Natural killer cell (primary cell): Measurements from ENCODE around the gene CCDC30. TPM values are rescaled to one million over a fixed set of nuclear protein-coding genes. Genes with fewer than 3 reads are reported as not detected.
A peak's percentile ranks its signal among the peaks of the same experiment; 100 is the strongest.

Experiments used
- ATAC-seq, 3 donors: fragments of 150-1000 bp in 2 of 3; fragments of 200-7000 bp in 1 of 3; cut with Tn5 transposase; 1 replicate in 1 of 3; 2 replicates in 2 of 3; pipeline ENCODE4 v1.10.0; 2021; ENCODE audit warnings: mild to moderate bottlenecking in 2 of 3, moderate library complexity in 2 of 3
- DNase-seq, 2 donors: peaks; one replicate each; pipeline versions ENCODE4 v3.0.0 to v3.0.0-alpha.2; 2013 to 2021; ENCODE audit warnings: mixed read lengths in 1 of 2
- H3K27ac ChIP-seq: one replicate; pipeline ENCODE4 v1.5.1; 2013; ENCODE audit warnings: mild to moderate bottlenecking, low read length
- H3K27me3 ChIP-seq: one replicate; pipeline ENCODE4 v1.6.1; 2013; ENCODE audit warnings: low read length; ENCODE audit not compliant: control insufficient read depth, insufficient read depth
- H3K36me3 ChIP-seq: one replicate; pipeline ENCODE4 v1.6.1; 2013; ENCODE audit warnings: low read length; ENCODE audit not compliant: control insufficient read depth, insufficient read depth
- H3K4me1 ChIP-seq: one replicate; pipeline ENCODE4 v1.6.1; 2013; ENCODE audit warnings: low read length; ENCODE audit not compliant: control insufficient read depth, insufficient read depth
- H3K4me3 ChIP-seq: one replicate; pipeline ENCODE4 v1.5.1; 2013; ENCODE audit warnings: low read length
- H3K9me3 ChIP-seq: one replicate; pipeline ENCODE4 v1.6.1; 2013; ENCODE audit warnings: low read length; ENCODE audit not compliant: control insufficient read depth, insufficient read depth
- H3K27ac Mint-ChIP-seq, 2 donors: one replicate each; pipeline ENCODE4 v1.8.0; 2022; ENCODE audit warnings: mild to moderate bottlenecking in 2 of 2, mixed read lengths in 2 of 2, moderate library complexity in 1 of 2
- H3K27me3 Mint-ChIP-seq, 2 donors: one replicate each; pipeline ENCODE4 v1.8.0; 2022; ENCODE audit warnings: low read depth in 2 of 2, mixed read lengths in 2 of 2
- H3K36me3 Mint-ChIP-seq: one replicate; pipeline ENCODE4 v1.8.0; 2022; ENCODE audit warnings: mixed read lengths
- H3K4me1 Mint-ChIP-seq, 2 donors: one replicate each; pipeline ENCODE4 v1.8.0; 2022; ENCODE audit warnings: mixed read lengths in 2 of 2
- H3K4me3 Mint-ChIP-seq: one replicate; pipeline ENCODE4 v1.8.0; 2022; ENCODE audit warnings: mild to moderate bottlenecking, moderate library complexity, mixed read lengths
- H3K9me3 Mint-ChIP-seq, 2 donors: one replicate each; pipeline ENCODE4 v1.8.0; 2022; ENCODE audit warnings: mixed read lengths in 2 of 2
- CTCF ChIP-seq: fragments of 200-600 bp; IDR thresholded peaks from one replicate; pipeline ENCODE4 v1.8.0; 2022; ENCODE audit warnings: antibody characterized with exemption
- WGBS: methylation state at CpG from one replicate; pipeline ENCODE4 v1.1.7; 2013; ENCODE audit warnings: missing lambda C conversion rate; ENCODE audit not compliant: insufficient coverage; 5-methylcytosine and 5-hydroxymethylcytosine counted together
- intact Hi-C: fragments of 100-400 bp; cut with micrococcal nuclease; formaldehyde crosslinking; loops from one replicate; pipeline ENCODE4 v1.14.2; 2022
- total RNA-seq, 4 donors: library from RNA; stranded (reverse); fragments of 120-200 nt in 1 of 4; gene quantifications; one replicate each; pipeline versions ENCODE4 v1.2.3 to v1.2.4, GENCODE V29; 2013 to 2022

Gene CCDC30
- total RNA-seq, 3 donors from 2014 or later (not counting 1 experiment from before 2014, with no cell fraction given), result 4.5 to 6.1 (median 5.0) TPM

DNA sequence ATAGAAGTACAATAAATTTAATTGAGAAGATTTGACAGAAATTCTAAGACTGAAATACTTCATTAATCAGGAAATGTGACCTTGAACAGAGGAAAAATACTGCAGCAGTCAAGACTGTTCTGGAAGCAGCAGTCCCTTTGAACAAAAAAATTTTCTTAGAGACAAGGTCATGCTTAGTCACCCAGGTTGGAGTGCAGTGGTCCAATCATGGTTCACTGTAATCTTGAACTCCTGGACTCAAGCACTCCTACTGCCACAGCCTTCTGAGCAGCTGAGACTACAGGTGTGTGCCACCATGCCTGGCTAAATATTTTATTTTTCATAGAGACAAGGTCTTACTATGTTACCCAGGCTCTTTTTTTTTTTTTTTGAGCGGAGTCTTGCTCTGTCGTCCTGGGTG is 1.9 kb upstream of the CCDC30 start:
- Mint-ChIP-seq H3K9me3 (no peaks in the 10 kb centered on the region), H3K27me3 (no peaks in the 10 kb centered on the region), H3K27ac (peak overlapping the region in 1 of 2 donors; percentile 56), H3K36me3 (peaks cover 16% of the 10 kb centered on the region), H3K4me1 (peaks cover 38 to 47% of the 10 kb centered on the region in 2 donors), H3K4me3 (peak overlapping the region; percentile 25)
- H3K4me3 ChIP-seq, result no peak overlapping the region
- no peaks in the 10 kb centered on the region for H3K9me3 ChIP-seq
- TF ChIP-seq CTCF, result no peak
- DNase-seq (no peak), ATAC-seq (no peak)
- H3K27ac ChIP-seq, result no peak overlapping the region
- H3K36me3 ChIP-seq, result peaks cover 32% of the 10 kb centered on the region
- 100% methylated on average over 2 of the region's 2 CpGs for WGBS
- no peaks in the 10 kb centered on the region for H3K27me3 ChIP-seq
- intact Hi-C loops, result loop anchor here (5.0 to 10.0 kb wide), 2 partner anchors 221 to 474 kb away; partner anchors contain the start of gene YBX1
- H3K4me1 ChIP-seq, result peaks cover 24% of the 10 kb centered on the region

- Mint-ChIP-seq H3K27ac (peak overlapping the region; percentile 92), H3K9me3 (no peaks in the 10 kb centered on the region), H3K4me3 (peak overlapping the region; percentile 87), H3K36me3 (peaks cover 16% of the 10 kb centered on the region), H3K4me1 (peaks cover 23 to 32% of the 10 kb centered on the region in 2 donors), H3K27me3 (no peaks in the 10 kb centered on the region)
- no peak for ATAC-seq
- no peak for DNase-seq
- TF ChIP-seq CTCF, result no peak
- Histone ChIP-seq H3K27me3 (no peaks in the 10 kb centered on the region), H3K4me3 (peak overlapping the region; percentile 40), H3K36me3 (peaks cover 21% of the 10 kb centered on the region), H3K4me1 (peaks cover 12% of the 10 kb centered on the region), H3K27ac (peak overlapping the region; percentile 74), H3K9me3 (no peaks in the 10 kb centered on the region)
- WGBS, result over 99% methylated on average over 3 of the region's 3 CpGs
- intact Hi-C loops, result loop anchor here (5.0 to 10.0 kb wide), 2 partner anchors 218 to 471 kb away; partner anchors contain the start of gene YBX1
These were observed 835 bp downstream of the CCDC30 start for GRCh38 chr1:42463921-42464320.

DNA sequence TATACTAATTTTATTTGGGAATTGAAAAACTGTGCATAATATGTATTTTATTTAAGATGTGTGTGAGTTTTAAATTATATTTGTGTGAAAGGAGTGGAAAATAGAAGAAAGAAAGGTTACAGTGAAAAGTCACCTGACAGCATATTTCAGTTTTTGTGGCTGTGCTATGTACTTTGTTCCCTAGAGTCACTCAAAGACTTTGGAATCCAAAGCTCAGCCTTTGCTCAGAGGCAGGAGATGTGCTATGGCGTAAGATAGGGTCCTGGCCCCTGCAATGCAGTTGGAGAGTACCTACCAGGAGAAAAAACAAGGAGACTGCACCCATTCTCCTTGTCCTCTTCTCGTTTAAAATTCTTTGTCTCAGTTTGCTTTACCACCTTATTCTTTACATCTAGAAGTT is 2.9 kb downstream of the CCDC30 start:
- Histone ChIP-seq H3K27me3 (no peaks in the 10 kb centered on the region), H3K9me3 (no peaks in the 10 kb centered on the region), H3K36me3 (peaks cover 3% of the 10 kb centered on the region), H3K4me1 (peaks cover 12% of the 10 kb centered on the region), H3K4me3 (no peak overlapping the region), H3K27ac (no peak overlapping the region)
- ATAC-seq (no peak), DNase-seq (no peak)
- TF ChIP-seq CTCF, result no peak
- intact Hi-C loops, result loop anchor here (10.0 kb wide), 1 partner anchor 469 kb away; no protein-coding TSS in a partner anchor
- Mint-ChIP-seq H3K27ac (no peak overlapping the region), H3K36me3 (no peaks in the 10 kb centered on the region), H3K27me3 (no peaks in the 10 kb centered on the region), H3K9me3 (no peaks in the 10 kb centered on the region), H3K4me1 (peaks cover 20 to 23% of the 10 kb centered on the region in 2 donors), H3K4me3 (no peak overlapping the region)
- WGBS, result 70% methylated on average over 2 of the region's 2 CpGs

GRCh38 chr1:42469727-42470126 is 6.6 kb downstream of the CCDC30 start:
- Histone ChIP-seq H3K36me3 (no peaks in the 10 kb centered on the region), H3K27ac (no peak overlapping the region), H3K4me1 (no peaks in the 10 kb centered on the region), H3K4me3 (no peak overlapping the region), H3K27me3 (no peaks in the 10 kb centered on the region), H3K9me3 (no peaks in the 10 kb centered on the region)
- TF ChIP-seq CTCF, result no peak
- Mint-ChIP-seq H3K4me1 (no peaks in the 10 kb centered on the region), H3K9me3 (no peaks in the 10 kb centered on the region), H3K36me3 (no peaks in the 10 kb centered on the region), H3K27ac (no peak overlapping the region), H3K27me3 (no peaks in the 10 kb centered on the region), H3K4me3 (no peak overlapping the region)
- intact Hi-C loops, result loop anchor here (10.0 kb wide), 1 partner anchor 465 kb away; no protein-coding TSS in a partner anchor
- WGBS, result 82% methylated on average over 2 of the region's 2 CpGs
- no peak for ATAC-seq
- no peak for DNase-seq
